K562 (cell line): ENCODE results near the gene TMEM150A. TPM values are rescaled to one million over a fixed set of nuclear protein-coding genes. Genes with fewer than 3 reads are reported as not detected.
A peak's percentile ranks its signal among the peaks of the same experiment; 100 is the strongest.

Experiments used
- BCOR ChIP-seq: fragments of 450-650 bp; IDR thresholded peaks from 2 replicates; pipeline ENCODE4 v1.6.1; 2016
- BRD4 ChIP-seq: fragments of 200-600 bp; sonication (generic); IDR thresholded peaks from 2 replicates; pipeline ENCODE4 v1.6.1; 2017; ENCODE audit warnings: inconsistent platforms
- CBX5 ChIP-seq: IDR thresholded peaks from 2 replicates; pipeline ENCODE4 v1.6.1; 2014; ENCODE audit warnings: low read depth, borderline replicate concordance
- CHCHD3 ChIP-seq: fragments of 250-450 bp; sonication (Bioruptor Pico); IDR thresholded peaks from 2 replicates; pipeline ENCODE4 v2.1.2; 2022; ENCODE audit warnings: mild to moderate bottlenecking
- ELF4 ChIP-seq: fragments of 450-650 bp; formaldehyde crosslinking; IDR thresholded peaks from 2 replicates; pipeline ENCODE4 v1.4.0; 2022; ENCODE audit warnings: missing genetic modification characterization
- FOXM1 ChIP-seq, 2 experiments: fragments of 450-650 bp in 1 of 2; sonication (generic) in 1 of 2; formaldehyde crosslinking in 1 of 2; IDR thresholded peaks; 2 replicates each; pipeline versions ENCODE4 v1.6.1 to v1.9.0; 2017 to 2022; ENCODE audit warnings: low read depth in 2 of 2, mild to moderate bottlenecking in 2 of 2, missing genetic modification reagents in 1 of 2, moderate library complexity in 1 of 2
- GTF2F1 ChIP-seq: IDR thresholded peaks from 2 replicates; pipeline ENCODE4 v1.6.1; 2011; ENCODE audit warnings: low read depth, low read length, improper control_type of control experiment
- HSF4 ChIP-seq: fragments of 250-450 bp; sonication (Bioruptor Pico); IDR thresholded peaks from 2 replicates; pipeline ENCODE4 v2.1.2; 2022; ENCODE audit warnings: mild to moderate bottlenecking, moderate library complexity, borderline replicate concordance
- MTA3 ChIP-seq: fragments of 450-650 bp; formaldehyde crosslinking; IDR thresholded peaks from 2 replicates; pipeline ENCODE4 v1.6.1; 2017; ENCODE audit warnings: mild to moderate bottlenecking, borderline replicate concordance
- MXI1 ChIP-seq: IDR thresholded peaks from 2 replicates; pipeline ENCODE4 v1.6.1; 2011; ENCODE audit warnings: low read depth, mild to moderate bottlenecking, improper control_type of control experiment, low read length
- NFRKB ChIP-seq: fragments of 450-650 bp; IDR thresholded peaks from 2 replicates; pipeline ENCODE4 v1.6.1; 2016; ENCODE audit warnings: low read depth
- SAP30 ChIP-seq: fragments of 200-600 bp; sonication (generic); IDR thresholded peaks from 2 replicates; pipeline ENCODE4 v1.6.1; 2012; ENCODE audit warnings: borderline replicate concordance, low read depth, mild to moderate bottlenecking, moderate library complexity, low read length, control low read depth, inconsistent platforms; ENCODE audit not compliant: insufficient read depth, poor library complexity, severe bottlenecking
- ZNF12 ChIP-seq: sonication (generic); formaldehyde crosslinking; IDR thresholded peaks from 2 replicates; pipeline ENCODE4 v1.4.0; 2020; ENCODE audit warnings: mild to moderate bottlenecking, missing genetic modification reagents
- ZNF143 ChIP-seq: sonication (generic); formaldehyde crosslinking; IDR thresholded peaks from 2 replicates; pipeline ENCODE4 v1.9.0; 2022; ENCODE audit warnings: mild to moderate bottlenecking, missing genetic modification reagents
- ZNF175 ChIP-seq: fragments of 200-800 bp; sonication (Bioruptor generic); IDR thresholded peaks from 2 replicates; pipeline ENCODE4 v1.6.1; 2016; ENCODE audit warnings: low read depth, mild to moderate bottlenecking, missing genetic modification characterization, missing compliant biosample characterization
- ZNF77 ChIP-seq: fragments of 250-450 bp; sonication (Bioruptor Pico); IDR thresholded peaks from 2 replicates; pipeline ENCODE4 v1.5.0; 2020
- ZNF830 ChIP-seq: fragments of 250-450 bp; sonication (Bioruptor Pico); IDR thresholded peaks from 2 replicates; pipeline ENCODE4 v1.5.0; 2021; ENCODE audit warnings: mild to moderate bottlenecking
- polyA plus RNA-seq, 8 experiments: library from polyadenylated mRNA; depleted of rRNA in 4 of 8; stranded (reverse) in 5 of 8; unstranded in 3 of 8; fragments of >200 nt; fragmentation: Nextera tagmentation in 2 of 8; fragmentation: Illumina TruSeq in 1 of 8; extraction: Ambion mirVana in 2 of 8; extraction: Trizol in 1 of 8; gene quantifications; 2 replicates each; pipeline versions ENCODE4 v1.2.1 to v1.2.3, GENCODE V29; 2011 to 2014; ENCODE audit warnings: inconsistent platforms in 1 of 8, missing spikeins in 1 of 8
- total RNA-seq, 7 experiments: library from RNA; depleted of rRNA in 6 of 7; stranded (reverse); fragments of >200 nt in 6 of 7; fragmentation: Illumina TruSeq in 2 of 7; extraction: Trizol in 2 of 7; gene quantifications; 2 replicates each; pipeline versions ENCODE4 v1.2.1 to v1.2.3, GENCODE V29; 2011 to 2021; ENCODE audit warnings: low replicate concordance in 1 of 7
- TF ChIP-seq, protein P1 (sequence below): fragments of 450-650 bp; IDR thresholded peaks from 2 replicates; pipeline ENCODE4 v1.6.1; 2016; ENCODE audit warnings: low read depth

The TMEM150A gene
- total and polyA plus RNA-seq, 9 of the 15 experiments (the other 6 are each of a cell fraction or from before 2014, with no cell fraction given), result 3.9 to 17.1 (median 8.4) TPM

GRCh38 chr2:85611705-85612587 lies 9.4 kb upstream of the TMEM150A start, which contains the start of gene C2orf68 (continued):
- TF ChIP-seq ELF4 (CRISPR knock-in tag) (0 out of 2 replicates have a peak, but pooled peaks have one; percentile 15), NFRKB (peak; percentile 81), MXI1 (no peak), FOXM1 (IDR thresholded peaks at IDR 0.05; ENCODE audit: low read depth) (no peak), FOXM1 (CRISPR knock-in tag; IDR thresholded peaks at IDR 0.05; ENCODE audit: low read depth) (no peak), ZNF175 (CRISPR knock-in tag) (0 out of 2 replicates have a peak, but pooled peaks have one; percentile 27), ZNF830 (CRISPR knock-in tag) (no peak), ZNF12 (CRISPR knock-in tag) (peak; percentile 50; the same call in 1 of the 2 replicates), CHCHD3 (0 out of 2 replicates have a peak, but pooled peaks have one; percentile 1), ZNF143 (CRISPR knock-in tag) (no peak), ZNF77 (no peak), MTA3 (0 out of 2 replicates have a peak, but pooled peaks have one; percentile 50), CBX5 (no peak), SAP30 (peak; percentile 30), BCOR (no peak), BRD4 (peak; percentile 96), GTF2F1 (0 out of 2 replicates have a peak, but pooled peaks have one; percentile 75), HSF4 (no peak)
- TF ChIP-seq, protein P1, sequence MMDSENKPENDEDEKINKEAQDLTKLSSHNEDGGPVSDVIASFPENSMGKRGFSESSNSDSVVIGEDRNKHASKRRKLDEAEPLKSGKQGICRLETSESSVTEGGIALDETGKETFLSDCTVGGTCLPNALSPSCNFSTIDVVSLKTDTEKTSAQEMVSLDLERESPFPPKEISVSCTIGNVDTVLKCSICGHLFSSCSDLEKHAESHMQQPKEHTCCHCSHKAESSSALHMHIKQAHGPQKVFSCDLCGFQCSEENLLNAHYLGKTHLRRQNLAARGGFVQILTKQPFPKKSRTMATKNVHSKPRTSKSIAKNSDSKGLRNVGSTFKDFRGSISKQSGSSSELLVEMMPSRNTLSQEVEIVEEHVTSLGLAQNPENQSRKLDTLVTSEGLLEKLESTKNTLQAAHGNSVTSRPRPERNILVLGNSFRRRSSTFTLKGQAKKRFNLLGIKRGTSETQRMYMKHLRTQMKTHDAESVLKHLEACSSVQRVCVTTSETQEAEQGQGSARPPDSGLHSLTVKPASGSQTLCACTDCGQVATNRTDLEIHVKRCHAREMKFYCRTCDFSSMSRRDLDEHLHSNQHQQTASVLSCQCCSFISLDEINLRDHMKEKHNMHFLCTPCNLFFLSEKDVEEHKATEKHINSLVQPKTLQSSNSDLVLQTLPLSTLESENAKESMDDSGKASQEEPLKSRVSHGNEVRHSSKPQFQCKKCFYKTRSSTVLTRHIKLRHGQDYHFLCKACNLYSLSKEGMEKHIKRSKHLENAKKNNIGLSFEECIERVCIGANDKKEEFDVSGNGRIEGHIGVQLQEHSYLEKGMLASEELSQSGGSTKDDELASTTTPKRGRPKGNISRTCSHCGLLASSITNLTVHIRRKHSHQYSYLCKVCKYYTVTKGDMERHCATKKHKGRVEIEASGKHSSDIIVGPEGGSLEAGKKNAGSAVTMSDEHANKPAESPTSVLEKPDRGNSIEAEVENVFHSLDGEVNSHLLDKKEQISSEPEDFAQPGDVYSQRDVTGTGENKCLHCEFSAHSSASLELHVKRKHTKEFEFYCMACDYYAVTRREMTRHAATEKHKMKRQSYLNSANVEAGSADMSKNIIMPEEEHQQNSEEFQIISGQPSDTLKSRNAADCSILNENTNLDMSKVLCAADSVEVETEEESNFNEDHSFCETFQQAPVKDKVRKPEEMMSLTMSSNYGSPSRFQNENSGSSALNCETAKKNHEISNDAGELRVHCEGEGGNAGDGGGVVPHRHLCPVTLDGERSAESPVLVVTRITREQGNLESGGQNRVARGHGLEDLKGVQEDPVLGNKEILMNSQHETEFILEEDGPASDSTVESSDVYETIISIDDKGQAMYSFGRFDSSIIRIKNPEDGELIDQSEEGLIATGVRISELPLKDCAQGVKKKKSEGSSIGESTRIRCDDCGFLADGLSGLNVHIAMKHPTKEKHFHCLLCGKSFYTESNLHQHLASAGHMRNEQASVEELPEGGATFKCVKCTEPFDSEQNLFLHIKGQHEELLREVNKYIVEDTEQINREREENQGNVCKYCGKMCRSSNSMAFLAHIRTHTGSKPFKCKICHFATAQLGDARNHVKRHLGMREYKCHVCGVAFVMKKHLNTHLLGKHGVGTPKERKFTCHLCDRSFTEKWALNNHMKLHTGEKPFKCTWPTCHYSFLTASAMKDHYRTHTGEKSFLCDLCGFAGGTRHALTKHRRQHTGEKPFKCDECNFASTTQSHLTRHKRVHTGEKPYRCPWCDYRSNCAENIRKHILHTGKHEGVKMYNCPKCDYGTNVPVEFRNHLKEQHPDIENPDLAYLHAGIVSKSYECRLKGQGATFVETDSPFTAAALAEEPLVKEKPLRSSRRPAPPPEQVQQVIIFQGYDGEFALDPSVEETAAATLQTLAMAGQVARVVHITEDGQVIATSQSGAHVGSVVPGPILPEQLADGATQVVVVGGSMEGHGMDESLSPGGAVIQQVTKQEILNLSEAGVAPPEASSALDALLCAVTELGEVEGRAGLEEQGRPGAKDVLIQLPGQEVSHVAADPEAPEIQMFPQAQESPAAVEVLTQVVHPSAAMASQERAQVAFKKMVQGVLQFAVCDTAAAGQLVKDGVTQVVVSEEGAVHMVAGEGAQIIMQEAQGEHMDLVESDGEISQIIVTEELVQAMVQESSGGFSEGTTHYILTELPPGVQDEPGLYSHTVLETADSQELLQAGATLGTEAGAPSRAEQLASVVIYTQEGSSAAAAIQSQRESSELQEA, result no peak
